Neural progenitor cell (in vitro differentiated cells): ENCODE measurements around the gene NOS1AP. TPM values are rescaled to one million over a fixed set of nuclear protein-coding genes. Genes with fewer than 3 reads are reported as not detected.
A peak's percentile ranks its signal among the peaks of the same experiment; 100 is the strongest.

Experiments used
- DNase-seq: peaks from one replicate; pipeline ENCODE4 v3.0.0-alpha.2; 2016; ENCODE audit warnings: low spot score
- H2AFZ ChIP-seq: fragments of 200-600 bp; sonication (generic); replicated peaks from 2 replicates; pipeline ENCODE4 v1.6.1; 2016; ENCODE audit warnings: antibody characterized with exemption
- H3F3A ChIP-seq: fragments of 200-600 bp; sonication (generic); 2 replicates; pipeline ENCODE4 v1.6.1; 2016; ENCODE audit warnings: antibody characterized with exemption, low read depth
- H3K27ac ChIP-seq: fragments of 200-600 bp; sonication (generic); 2 replicates; pipeline ENCODE4 v1.5.1; 2016; ENCODE audit warnings: mild to moderate bottlenecking
- H3K27me3 ChIP-seq: fragments of 200-600 bp; sonication (generic); 2 replicates; pipeline ENCODE4 v1.6.1; 2016; ENCODE audit warnings: mild to moderate bottlenecking, moderate library complexity
- H3K36me3 ChIP-seq: fragments of 200-600 bp; sonication (generic); 2 replicates; pipeline ENCODE4 v1.5.1; 2016
- H3K4me1 ChIP-seq: fragments of 200-600 bp; sonication (generic); 2 replicates; pipeline ENCODE4 v1.6.1; 2016; ENCODE audit warnings: mixed run types
- H3K4me2 ChIP-seq: fragments of 200-600 bp; sonication (generic); 2 replicates; pipeline ENCODE4 v1.6.1; 2016
- H3K4me3 ChIP-seq: fragments of 200-600 bp; sonication (generic); 2 replicates; pipeline ENCODE4 v1.5.1; 2016
- H3K79me2 ChIP-seq: fragments of 200-600 bp; sonication (generic); 2 replicates; pipeline ENCODE4 v1.6.1; 2016; ENCODE audit warnings: low read depth
- H3K9ac ChIP-seq: fragments of 200-600 bp; sonication (generic); 2 replicates; pipeline ENCODE4 v1.6.1; 2016
- H3K9me3 ChIP-seq: fragments of 200-600 bp; sonication (generic); 2 replicates; pipeline ENCODE4 v1.5.1; 2016; ENCODE audit warnings: low read depth
- H4K20me1 ChIP-seq: fragments of 200-600 bp; sonication (generic); 2 replicates; pipeline ENCODE4 v1.6.1; 2016; ENCODE audit warnings: low read depth
- H3K27ac Mint-ChIP-seq: 3 replicates; pipeline ENCODE4 v1.8.0; 2021; ENCODE audit warnings: mixed read lengths
- H3K27me3 Mint-ChIP-seq: 2 replicates; pipeline ENCODE4 v1.8.0; 2022; ENCODE audit warnings: low read depth, mild to moderate bottlenecking, inconsistent platforms, moderate library complexity, mixed read lengths; ENCODE audit not compliant: insufficient read depth
- H3K36me3 Mint-ChIP-seq: 3 replicates; pipeline ENCODE4 v1.8.0; 2021; ENCODE audit warnings: mixed read lengths
- H3K4me1 Mint-ChIP-seq: 3 replicates; pipeline ENCODE4 v1.8.0; 2021; ENCODE audit warnings: mixed read lengths
- H3K4me3 Mint-ChIP-seq: 3 replicates; pipeline ENCODE4 v1.8.0; 2021; ENCODE audit warnings: mild to moderate bottlenecking, moderate library complexity, mixed read lengths
- H3K9me3 Mint-ChIP-seq: 3 replicates; pipeline ENCODE4 v1.8.0; 2020; ENCODE audit warnings: mixed read lengths
- CTCF ChIP-seq: fragments of 200-600 bp; sonication (generic); IDR thresholded peaks from 2 replicates; pipeline ENCODE4 v1.5.1; 2017; ENCODE audit warnings: antibody characterized with exemption, mild to moderate bottlenecking
- EZH2 ChIP-seq: fragments of 200-600 bp; sonication (generic); IDR thresholded peaks from 2 replicates; pipeline ENCODE4 v1.6.1; 2017; ENCODE audit warnings: antibody characterized with exemption, mild to moderate bottlenecking, moderate library complexity
- EZH2phosphoT487 ChIP-seq: fragments of 200-600 bp; sonication (generic); IDR thresholded peaks from 2 replicates; pipeline ENCODE4 v1.6.1; 2017; ENCODE audit warnings: antibody characterized with exemption
- total RNA-seq: library from RNA; depleted of rRNA; stranded (reverse); fragments of >200 nt; gene quantifications from 2 replicates; pipeline ENCODE4 v1.2.3, GENCODE V29; 2015; ENCODE audit warnings: low replicate concordance

Gene NOS1AP
- total RNA-seq, 1 donor from 2014 or later: 2.4 TPM

- H3K79me2 ChIP-seq: peaks cover 26% of the 10 kb centered on the region
- no peak overlapping the region for H2AFZ ChIP-seq
- H3K4me2 ChIP-seq: no peak overlapping the region
- Mint-ChIP-seq H3K27ac (no peak overlapping the region), H3K9me3 (no peaks in the 10 kb centered on the region), H3K4me3 (no peak overlapping the region), H3K36me3 (no peaks in the 10 kb centered on the region), H3K27me3 (peaks cover 6% of the 10 kb centered on the region), H3K4me1 (peaks cover 69% of the 10 kb centered on the region)
- TF ChIP-seq EZH2phosphoT487 (no peak), CTCF (no peak), EZH2 (no peak)
- no peak overlapping the region for H3K4me3 ChIP-seq
- no peak for DNase-seq
- peaks cover 65% of the 10 kb centered on the region for H3K4me1 ChIP-seq
- no peaks in the 10 kb centered on the region for H3K36me3 ChIP-seq
- H4K20me1 ChIP-seq: peaks cover 41% of the 10 kb centered on the region
- no peaks in the 10 kb centered on the region for H3K9me3 ChIP-seq
- no peak overlapping the region for H3K9ac ChIP-seq
- H3F3A ChIP-seq: peaks cover 3% of the 10 kb centered on the region
- no peaks in the 10 kb centered on the region for H3K27me3 ChIP-seq
- H3K27ac ChIP-seq: no peak overlapping the region
Observed at GRCh38 chr1:162223488-162223887, 154.0 kb downstream of the NOS1AP start.

- Histone ChIP-seq H3K4me1 (peaks cover 57% of the 10 kb centered on the region), H3K27me3 (no peaks in the 10 kb centered on the region), H3K27ac (no peak overlapping the region), H3K9me3 (no peaks in the 10 kb centered on the region), H3K36me3 (no peaks in the 10 kb centered on the region), H3K79me2 (peaks cover 26% of the 10 kb centered on the region), H2AFZ (no peak overlapping the region), H3K4me2 (peak overlapping the region; percentile 1), H3K9ac (no peak overlapping the region), H4K20me1 (peaks cover 41% of the 10 kb centered on the region), H3F3A (peaks cover 3% of the 10 kb centered on the region), H3K4me3 (no peak overlapping the region)
- H3K9me3 Mint-ChIP-seq: no peaks in the 10 kb centered on the region
- no peaks in the 10 kb centered on the region for H3K36me3 Mint-ChIP-seq
- TF ChIP-seq EZH2 (no peak), CTCF (no peak), EZH2phosphoT487 (no peak)
- DNase-seq: no peak
- H3K4me3 Mint-ChIP-seq: peak overlapping the region; percentile 1
- H3K27me3 Mint-ChIP-seq: peaks cover 6% of the 10 kb centered on the region
- H3K27ac Mint-ChIP-seq: peak overlapping the region; percentile 7
- H3K4me1 Mint-ChIP-seq: peaks cover 64% of the 10 kb centered on the region
Observed at GRCh38 chr1:162224267-162224666, 154.8 kb downstream of the NOS1AP start.

GRCh38 chr1:162228586-162228985 lies 159.1 kb downstream of the NOS1AP start:
- H3K4me1 Mint-ChIP-seq: peaks cover 62% of the 10 kb centered on the region

More at GRCh38 chr1:162228586-162228985, 159.1 kb downstream of the NOS1AP start:
- H3K27ac ChIP-seq: no peak overlapping the region
- no peak overlapping the region for H3K4me3 ChIP-seq
- H3K27me3 Mint-ChIP-seq: peaks cover 4% of the 10 kb centered on the region
- H3F3A ChIP-seq: peaks cover 3% of the 10 kb centered on the region
- no peaks in the 10 kb centered on the region for H3K9me3 Mint-ChIP-seq
- H3K4me3 Mint-ChIP-seq: no peak overlapping the region
- DNase-seq: no peak
- no peak overlapping the region for H3K9ac ChIP-seq
- no peaks in the 10 kb centered on the region for H3K9me3 ChIP-seq
- no peak overlapping the region for H2AFZ ChIP-seq
- TF ChIP-seq EZH2: no peak
- no peak for TF ChIP-seq CTCF
- TF ChIP-seq EZH2phosphoT487: no peak
- no peaks in the 10 kb centered on the region for H3K27me3 ChIP-seq
- peaks cover 20% of the 10 kb centered on the region for H3K79me2 ChIP-seq
- H3K36me3 ChIP-seq: no peaks in the 10 kb centered on the region
- H4K20me1 ChIP-seq: peaks cover 25% of the 10 kb centered on the region
- no peak overlapping the region for H3K4me2 ChIP-seq
- H3K27ac Mint-ChIP-seq: no peak overlapping the region
- no peaks in the 10 kb centered on the region for H3K36me3 Mint-ChIP-seq
- peaks cover 47% of the 10 kb centered on the region for H3K4me1 ChIP-seq
